Cardiac fibroblast (primary cell): ENCODE measurements around the gene LDLRAD3.

ENCODE experiments used
- DNase-seq, 2 donors: peaks; one replicate each; pipeline versions ENCODE4 v3.0.0 to v3.0.0-alpha.2; 2010; ENCODE audit warnings: low read depth in 2 of 2
- H3K4me3 ChIP-seq, 2 donors: replicated peaks in 1 of 2; 1 replicate in 1 of 2; 2 replicates in 1 of 2; pipeline ENCODE4 v1.5.1; 2011; ENCODE audit warnings: low read depth in 2 of 2, low read length in 2 of 2, mild to moderate bottlenecking in 2 of 2, moderate library complexity in 1 of 2
- CTCF ChIP-seq: IDR thresholded peaks from one replicate; pipeline ENCODE4 v1.5.1; 2011; ENCODE audit warnings: low read depth, mild to moderate bottlenecking, low read length, inconsistent platforms

Gene LDLRAD3

GRCh38 chr11:36097219-36097650 is 153.4 kb downstream of the LDLRAD3 start:
- no peak overlapping the region for H3K4me3 ChIP-seq
- DNase-seq, result no peak
- TF ChIP-seq CTCF, result no peak

GRCh38 chr11:36098087-36098486 is 154.2 kb downstream of the LDLRAD3 start:
- no peak for TF ChIP-seq CTCF
- no peak overlapping the region for H3K4me3 ChIP-seq
- peak; percentile 39 to 79 for DNase-seq

- DNase-seq, result no peak
- H3K4me3 ChIP-seq, result no peak overlapping the region
- no peak for TF ChIP-seq CTCF
These were observed 155.1 kb downstream of the LDLRAD3 start for GRCh38 chr11:36098853-36099375.

GRCh38 chr11:36101466-36101865 is 157.6 kb downstream of the LDLRAD3 start:
- H3K4me3 ChIP-seq, result no peak overlapping the region
- DNase-seq, result no peak
- TF ChIP-seq CTCF, result no peak

GRCh38 chr11:36102868-36103267 is 159.0 kb downstream of the LDLRAD3 start:
- TF ChIP-seq CTCF, result no peak
- no peak overlapping the region for H3K4me3 ChIP-seq

GRCh38 chr11:36103933-36104530 is 160.2 kb downstream of the LDLRAD3 start:
- no peak for TF ChIP-seq CTCF
- H3K4me3 ChIP-seq, result no peak overlapping the region
- no peak for DNase-seq

More at GRCh38 chr11:36102868-36103267, 159.0 kb downstream of the LDLRAD3 start:
- DNase-seq, result no peak

- TF ChIP-seq CTCF, result no peak
- no peak overlapping the region for H3K4me3 ChIP-seq
- no peak for DNase-seq
These were observed 160.8 kb downstream of the LDLRAD3 start for GRCh38 chr11:36104660-36104992.
